Stimulated activated CD4-positive, alpha-beta T cell treated with anti-CD3 and anti-CD28 coated beads, Interleukin-1b, Interleukin-23, amount 100 ng/mL, for 4 hours (primary cell): ENCODE results near the gene HSD11B1L.

Experiments
- DNase-seq, 2 donors: peaks; one replicate each; pipeline ENCODE4 v3.0.0-alpha.2; 2020; ENCODE audit warnings: low read depth in 2 of 2

Gene HSD11B1L, protein sequence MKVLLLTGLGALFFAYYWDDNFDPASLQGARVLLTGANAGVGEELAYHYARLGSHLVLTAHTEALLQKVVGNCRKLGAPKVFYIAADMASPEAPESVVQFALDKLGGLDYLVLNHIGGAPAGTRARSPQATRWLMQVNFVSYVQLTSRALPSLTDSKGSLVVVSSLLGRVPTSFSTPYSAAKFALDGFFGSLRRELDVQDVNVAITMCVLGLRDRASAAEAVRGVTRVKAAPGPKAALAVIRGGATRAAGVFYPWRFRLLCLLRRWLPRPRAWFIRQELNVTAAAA

DNA sequence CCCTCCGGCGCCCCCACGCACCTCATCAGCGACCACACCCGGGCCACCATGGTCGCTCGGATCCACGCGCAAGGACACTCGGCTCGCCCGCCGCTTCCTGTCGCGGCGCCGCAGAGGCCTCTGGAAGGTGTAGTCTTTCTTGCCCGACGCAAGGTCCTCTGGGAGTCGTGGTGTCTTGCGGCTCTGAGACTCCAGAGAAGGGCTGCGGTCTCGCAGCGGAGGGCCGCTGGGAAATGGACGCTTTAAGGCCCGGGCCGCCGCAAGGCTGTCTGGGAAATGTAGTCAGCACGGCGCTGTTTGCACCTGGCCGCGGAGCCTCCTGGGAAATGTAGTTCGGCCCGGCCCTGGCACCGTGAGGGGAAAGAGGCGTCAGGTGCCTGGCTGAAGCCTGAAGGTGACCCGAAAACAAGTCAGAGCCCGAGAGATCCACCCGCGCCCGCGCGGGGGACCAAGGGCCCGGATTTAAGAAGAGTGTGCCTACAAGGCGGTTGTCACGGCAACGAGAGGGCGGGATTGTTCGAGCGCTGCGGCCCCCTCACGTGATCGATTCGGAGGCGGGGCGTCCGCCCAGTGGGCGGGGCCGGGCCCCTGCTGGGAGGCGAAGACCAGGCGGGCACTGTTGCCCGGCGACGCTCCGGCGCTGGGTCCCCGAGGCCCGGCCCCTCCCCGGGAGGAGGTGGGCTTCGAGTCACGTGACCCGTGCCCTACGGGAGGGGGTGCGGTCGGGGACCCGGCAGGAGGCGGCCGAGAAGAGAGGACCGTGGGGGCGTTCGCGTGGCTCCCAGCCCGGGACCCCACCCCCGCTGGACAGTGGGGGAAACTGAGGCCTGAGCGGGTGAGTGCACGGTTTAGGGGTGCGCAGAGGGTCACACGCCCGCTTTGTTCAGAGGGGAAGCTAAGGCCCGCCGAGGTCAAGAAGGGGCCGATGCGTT is at the start of gene HSD11B1L, which contains the start of gene MICOS13:
Gene HSD11B1L, plus strand, starts transcription at position 591 of the 932 bp plus-strand sequence. CDS start 3,806 bp downstream, outside the sequence.
Gene MICOS13, minus strand, starts transcription at position 80 of the 932 bp plus-strand sequence. Its CDS starts 30 bp downstream, at position 50.
- DNase-seq, result peak; percentile 94 to 98

DNA sequence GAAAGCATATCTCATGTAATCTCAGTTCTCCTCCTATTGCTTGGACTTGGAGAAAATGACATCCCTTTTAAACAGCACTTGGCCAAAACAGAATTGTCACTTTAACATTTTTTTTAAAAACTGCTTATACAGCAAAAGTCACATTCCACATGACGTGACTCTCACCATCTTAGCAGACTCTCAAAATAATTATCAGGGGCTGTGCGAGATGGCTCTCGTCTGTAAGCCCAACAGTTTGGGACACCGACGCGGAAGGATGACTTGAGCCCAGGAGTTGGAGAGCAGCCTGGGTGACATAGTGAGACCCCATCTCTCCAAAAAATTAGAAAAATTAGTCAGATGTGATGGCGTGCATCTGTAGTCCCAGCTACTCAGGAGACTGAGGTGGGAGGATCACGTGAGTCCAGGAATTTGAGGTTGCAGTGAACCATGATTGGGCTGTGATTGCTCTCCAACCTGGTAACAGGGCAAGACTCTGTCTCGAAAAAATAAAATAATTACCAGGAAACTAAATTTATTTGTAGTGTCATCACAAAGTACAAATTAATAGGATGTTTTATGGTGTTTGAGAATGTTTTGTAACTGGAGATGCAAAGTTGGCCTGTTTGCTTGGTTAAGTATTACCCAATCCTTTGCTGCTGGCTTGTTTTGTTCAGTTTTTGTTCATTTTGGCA is 49.1 kb upstream of the HSD11B1L start:
- no peak for DNase-seq

DNA sequence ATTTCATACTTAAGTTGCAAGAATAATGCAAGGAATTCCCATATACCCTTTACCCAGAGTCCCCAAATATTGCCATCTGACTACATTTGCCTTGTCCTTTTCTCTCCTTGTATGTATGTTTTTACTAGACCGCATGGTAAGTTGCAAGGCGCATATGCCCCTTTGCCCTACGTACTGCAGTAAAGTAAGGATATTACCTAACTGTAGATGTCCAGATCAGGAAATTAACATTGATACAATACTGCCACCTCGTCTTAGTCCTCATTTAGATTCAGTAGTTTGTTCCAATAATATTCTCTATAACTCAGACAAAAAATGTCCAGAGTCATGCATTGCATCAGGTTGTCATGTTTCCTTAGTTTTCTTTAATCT is 48.6 kb upstream of the HSD11B1L start:
- no peak for DNase-seq

DNA sequence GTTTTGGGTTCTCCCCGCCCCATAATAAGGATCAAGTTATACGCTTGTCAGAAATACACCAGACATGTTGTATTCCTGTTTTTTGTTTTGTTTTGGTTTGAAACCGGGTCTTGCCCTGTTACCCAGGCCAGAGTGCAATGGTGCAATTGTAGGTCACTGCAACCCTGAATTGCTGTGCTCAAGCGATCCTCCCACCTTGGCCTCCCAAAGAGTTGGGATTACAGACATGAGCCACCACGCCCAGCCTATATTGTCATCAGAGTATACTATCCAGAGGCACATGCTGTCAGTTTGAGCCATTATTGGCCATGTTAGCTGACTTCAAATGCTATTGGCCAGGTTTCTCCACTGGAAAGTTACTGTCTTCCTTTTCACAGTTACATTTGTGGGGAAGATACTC is 48.2 kb upstream of the HSD11B1L start:
- no peak for DNase-seq

DNA sequence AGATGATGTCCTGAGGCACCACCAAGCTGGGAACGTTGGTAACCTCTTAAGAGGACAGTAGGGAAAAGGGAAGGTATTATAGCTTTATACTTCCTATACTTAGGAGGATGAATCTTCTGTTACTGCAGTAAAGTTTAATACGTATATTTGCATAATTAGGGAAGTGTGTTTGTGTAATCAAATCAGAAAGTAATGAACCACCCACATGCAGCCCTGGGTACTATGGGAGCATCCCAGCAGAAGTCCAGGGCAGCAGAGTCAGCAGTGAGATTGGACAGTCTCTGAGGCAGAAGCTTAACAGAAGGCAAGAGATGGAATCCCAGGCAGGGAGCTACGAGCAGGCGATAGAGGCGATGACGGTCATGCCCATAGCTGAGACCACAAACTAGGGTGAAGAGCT is 45.4 kb upstream of the HSD11B1L start:
- no peak for DNase-seq

DNA sequence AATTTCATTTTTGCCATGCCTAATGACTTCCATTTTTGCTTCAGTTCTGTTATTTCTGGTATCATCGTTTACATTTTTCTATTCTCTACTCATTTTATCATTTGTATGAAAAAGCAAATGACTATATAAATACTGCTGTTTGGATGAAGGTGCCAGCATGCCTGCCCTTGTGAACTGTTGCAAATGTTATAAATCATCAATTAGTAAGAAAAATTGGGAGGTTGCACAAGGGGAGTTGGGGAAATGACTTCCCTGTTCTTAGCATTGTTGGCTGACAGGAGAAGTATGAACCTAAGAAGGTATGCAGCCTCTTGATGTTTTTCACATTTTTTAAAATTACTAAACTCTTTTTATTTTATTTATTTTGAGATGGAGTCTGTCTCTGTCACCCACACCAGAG is 42.9 kb upstream of the HSD11B1L start:
- no peak for DNase-seq

DNA sequence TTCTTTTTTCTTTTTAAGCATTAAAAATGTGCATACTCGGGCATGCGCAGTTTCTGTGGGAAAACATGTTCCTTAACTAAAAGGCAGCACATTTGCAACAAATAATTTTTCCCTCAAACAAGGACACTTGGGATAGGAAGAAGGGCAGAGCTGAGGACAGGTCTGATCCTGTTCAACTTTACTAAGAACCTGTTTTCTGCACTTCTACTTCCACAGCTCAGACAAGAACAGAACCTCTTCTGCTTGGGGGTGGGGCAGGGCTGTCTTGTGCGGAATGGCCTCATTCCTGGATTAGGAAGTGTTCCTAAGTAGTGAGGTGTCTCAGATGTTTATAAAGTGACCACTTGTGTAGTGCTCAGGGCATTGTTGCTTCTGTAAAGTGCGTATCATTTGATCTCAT is 39.7 kb upstream of the HSD11B1L start:
- no peak for DNase-seq

DNA sequence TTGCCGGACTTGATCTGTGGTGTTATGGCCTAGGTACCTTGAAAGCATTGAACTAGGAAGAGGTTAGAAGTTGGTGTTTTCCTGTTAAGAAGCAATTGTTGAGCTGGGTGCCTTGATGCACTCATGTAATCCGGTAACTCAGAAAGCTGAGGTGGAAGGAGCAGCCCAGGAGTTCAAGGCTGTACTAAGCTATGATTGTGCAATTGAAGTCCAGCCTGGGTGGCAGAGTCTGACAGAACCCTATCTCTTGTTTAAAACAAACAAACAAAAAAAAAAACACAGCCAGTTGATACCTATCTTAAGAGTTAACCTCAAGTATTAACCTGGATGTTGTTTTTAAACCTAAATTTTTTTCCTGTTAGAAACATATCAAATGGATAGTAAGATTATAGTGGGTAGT is 38.6 kb upstream of the HSD11B1L start:
- DNase-seq, result no peak

DNA sequence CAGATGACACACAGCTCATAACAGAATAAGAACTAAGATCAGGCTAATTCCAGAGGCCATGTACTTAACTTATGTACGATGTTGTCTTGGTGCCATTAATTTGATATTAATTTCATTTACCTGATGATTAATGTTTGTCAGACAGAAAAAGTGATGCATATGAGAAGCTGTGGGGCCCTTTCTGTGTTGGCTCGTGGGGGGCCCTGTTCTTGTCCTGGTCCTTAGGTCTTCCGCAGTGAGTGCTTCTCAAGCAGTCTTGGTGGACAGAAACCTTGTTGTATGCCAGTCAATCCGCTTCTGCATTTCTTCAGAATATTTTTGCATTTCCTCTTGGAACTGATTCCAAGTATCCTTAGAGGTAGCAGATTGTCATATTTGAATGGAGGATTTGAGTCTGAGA is 37.8 kb upstream of the HSD11B1L start:
- DNase-seq, result no peak

DNA sequence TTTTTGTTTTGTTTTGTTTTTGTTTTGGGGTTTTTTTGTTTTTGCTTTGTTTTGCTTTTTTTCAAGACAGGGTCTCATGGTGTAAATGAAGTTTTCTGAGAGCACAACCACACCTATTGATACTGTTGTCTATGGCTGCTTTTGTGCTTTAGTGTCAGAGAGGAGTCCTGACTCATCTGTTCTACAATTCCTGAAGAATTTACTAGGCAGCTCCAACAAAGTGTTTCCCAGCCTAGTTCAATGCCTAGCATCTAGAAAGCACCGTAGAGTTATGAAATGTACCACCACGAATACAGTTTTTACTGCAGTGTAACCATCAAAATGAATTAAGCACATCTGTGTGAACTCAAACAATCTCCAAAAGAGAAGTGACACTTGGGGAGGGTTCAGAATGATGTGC is 36.8 kb upstream of the HSD11B1L start:
- no peak for DNase-seq

DNA sequence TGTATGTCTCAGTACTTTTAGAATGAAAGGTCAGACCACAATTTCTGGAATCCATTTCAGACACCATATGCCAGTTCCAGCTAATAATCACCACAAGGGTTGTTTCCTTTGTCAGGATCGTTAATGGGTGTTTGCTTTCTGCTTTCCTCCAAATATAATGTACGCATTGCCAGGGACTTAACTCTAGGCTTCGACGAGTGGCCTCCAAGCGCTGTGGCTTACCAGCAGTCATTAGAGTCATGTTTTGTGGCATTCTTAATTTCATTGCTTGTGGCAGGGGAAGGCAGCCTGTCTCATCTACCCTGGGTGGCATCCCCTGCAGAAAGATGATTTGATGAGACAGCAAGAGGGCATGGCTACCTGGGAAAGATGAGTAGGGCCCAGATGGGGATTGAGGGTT is 35.4 kb upstream of the HSD11B1L start:
- no peak for DNase-seq

DNA sequence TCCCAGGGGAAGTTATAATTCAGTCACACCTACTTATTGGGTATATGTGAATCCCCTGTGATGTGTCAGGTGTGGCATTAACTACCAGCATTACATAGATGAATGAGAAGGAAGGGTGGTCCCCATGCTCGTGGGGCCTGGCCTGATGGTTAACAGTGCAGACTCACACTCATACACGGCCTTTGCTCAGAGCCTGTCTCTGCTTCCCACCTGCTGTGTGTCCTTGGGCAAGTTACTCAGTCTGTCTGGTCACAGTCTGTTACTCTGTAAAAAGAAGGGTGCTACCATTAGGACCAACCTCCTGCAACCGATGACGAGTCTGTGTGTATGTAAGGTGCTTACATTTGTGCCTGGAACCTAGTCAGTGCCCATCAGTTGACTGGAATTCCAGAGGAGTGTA is 34.1 kb upstream of the HSD11B1L start:
- DNase-seq, result no peak

DNA sequence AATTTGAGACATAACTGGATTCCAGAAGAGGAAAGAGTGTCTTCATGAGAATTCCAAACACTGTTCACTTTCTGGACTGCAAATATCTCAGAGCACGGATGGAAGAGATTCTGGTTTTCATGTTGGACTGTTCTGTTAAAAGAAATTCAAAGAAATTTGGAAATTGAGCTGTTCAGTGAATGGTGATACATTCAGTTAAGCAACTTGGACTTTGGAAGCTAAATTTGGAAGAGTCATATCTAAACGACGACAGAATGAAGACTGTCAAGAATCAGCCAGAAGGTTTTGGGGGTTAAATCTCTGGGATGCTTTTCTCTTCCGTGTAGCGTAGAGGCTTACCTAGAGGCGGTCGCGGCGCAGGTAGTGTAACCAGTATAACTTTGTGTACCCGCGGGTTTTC is 32.4 kb upstream of the HSD11B1L start:
- DNase-seq, result no peak

DNA sequence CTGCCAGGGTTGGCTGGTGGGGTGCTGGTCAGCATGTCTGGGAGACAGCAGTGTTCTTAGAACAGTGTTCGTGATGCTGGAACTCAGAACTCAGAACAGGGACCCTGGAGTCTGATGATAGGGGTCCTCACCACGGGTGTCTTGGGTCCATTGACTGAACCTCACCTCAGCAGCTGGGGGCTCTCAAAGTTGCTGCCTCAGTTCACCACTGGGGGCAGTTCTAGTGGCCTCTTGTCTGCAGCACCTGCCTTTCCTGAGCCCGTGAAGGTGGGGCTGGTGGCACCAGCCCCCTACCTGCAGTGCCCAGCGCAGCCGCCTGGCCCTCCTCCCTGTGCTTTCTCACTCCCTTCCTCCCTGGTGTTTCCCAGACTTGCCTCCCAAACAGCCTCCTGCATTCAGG is 29.5 kb upstream of the HSD11B1L start:
- no peak for DNase-seq

DNA sequence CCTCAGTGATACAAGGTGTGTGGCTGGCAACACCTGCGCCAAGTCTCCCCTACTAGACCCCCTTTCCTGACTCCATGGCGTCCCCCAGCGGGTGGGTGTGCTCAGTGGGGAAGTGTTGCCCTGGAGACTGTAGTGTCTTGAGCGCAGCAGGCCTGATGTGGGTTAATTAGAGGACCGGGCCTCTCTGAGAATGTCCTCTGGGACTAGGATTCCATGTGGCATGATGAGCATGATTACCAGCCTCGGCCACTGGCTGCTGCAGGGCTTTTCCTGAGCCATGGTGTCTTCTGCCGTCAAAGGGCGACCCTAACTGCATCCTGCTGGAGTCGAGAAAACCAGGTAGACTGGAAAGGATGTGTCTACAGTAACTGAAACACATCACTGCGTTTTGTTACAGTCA is 28.6 kb upstream of the HSD11B1L start:
- no peak for DNase-seq

DNA sequence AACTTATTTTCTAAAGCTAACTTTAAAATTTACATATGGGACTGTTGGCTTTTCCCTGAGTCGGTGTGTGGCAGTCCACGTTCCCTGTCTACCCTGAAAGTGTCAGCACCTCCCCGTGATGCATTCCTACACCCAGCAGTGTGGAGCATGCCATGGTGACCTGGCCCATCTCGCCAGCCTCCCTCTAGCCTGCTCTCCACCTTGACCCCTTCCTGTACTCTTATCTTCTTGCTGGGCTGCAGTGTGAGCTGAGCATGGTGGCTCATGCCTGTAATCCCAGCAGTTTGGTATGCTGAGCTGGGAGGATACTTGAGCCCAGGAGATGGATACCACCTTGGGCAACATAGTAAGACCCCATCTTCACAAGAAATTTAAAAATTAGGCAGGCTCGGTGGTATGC is 25.9 kb upstream of the HSD11B1L start:
- DNase-seq, result no peak

DNA sequence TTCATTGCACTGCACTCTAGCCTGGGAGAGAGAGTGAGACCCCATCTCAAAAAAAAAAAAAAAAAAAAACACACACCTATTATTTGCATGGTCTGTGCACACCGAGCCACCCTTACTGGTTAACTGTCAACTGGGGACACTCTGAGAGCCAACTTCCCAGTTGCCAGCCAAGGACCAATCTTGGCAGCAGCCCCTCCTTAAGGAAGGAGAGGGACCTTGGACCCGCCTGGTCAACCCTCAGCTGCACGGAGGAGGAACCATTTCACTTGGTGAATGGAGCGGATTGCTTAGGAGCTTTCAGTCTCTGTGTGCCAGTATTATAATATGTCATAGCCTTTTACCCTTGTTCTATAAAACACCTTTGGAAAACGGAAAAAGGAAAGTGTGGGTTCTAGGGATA is 25.4 kb upstream of the HSD11B1L start:
- DNase-seq, result no peak

DNA sequence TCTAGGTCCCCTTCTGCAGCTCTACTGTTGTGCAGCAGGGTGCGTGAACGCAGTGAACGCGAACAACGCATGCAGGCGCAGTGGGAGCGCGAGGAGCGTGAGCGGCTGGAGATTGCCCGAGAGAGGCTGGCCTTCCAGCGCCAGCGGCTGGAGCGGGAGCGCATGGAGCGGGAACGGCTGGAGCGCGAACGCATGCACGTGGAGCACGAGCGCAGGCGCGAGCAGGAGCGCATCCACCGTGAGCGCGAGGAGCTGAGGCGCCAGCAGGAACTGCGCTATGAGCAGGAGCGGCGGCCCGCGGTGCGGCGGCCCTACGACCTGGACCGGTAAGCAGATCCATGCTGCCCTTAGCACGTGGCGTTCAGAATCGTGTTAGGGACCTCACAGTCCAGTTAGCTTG is 19.3 kb upstream of the HSD11B1L start:
- no peak for DNase-seq

DNA sequence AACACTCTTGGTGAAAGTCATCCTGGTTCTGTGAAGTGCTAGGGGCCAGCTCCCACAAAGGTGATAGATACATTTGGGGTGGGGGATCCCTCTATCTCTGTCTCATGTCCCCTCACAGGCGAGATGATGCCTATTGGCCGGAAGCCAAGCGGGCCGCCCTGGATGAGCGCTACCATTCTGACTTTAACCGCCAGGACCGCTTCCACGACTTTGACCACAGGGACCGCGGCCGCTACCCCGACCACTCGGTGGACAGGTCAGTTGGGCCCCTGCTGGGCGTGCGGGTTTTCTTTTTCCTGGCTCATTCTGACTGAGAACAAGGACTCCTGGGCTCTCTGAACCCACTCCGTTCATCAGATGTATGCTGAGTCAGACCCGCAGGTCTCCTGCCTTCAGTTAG is 16.9 kb upstream of the HSD11B1L start:
- no peak for DNase-seq

DNA sequence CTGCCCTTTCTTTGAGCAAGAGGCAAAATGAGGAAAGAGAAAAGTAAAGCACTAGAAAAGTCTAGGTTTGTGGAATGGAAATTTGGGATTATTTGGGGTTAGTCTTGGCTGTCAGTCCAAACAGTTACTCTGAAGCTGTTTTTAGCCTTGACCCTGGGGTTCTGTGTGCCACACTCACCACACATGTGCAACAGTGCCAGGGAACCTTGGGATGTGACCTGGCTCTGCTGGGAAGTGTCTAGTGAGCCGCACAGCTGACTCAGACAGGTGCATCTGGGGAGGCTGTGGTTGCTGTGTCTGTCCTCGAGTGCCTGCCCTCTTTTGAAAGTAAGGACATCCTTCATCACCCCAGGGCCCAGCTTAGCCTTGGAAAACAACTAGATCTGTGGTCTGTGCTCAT is 16.3 kb upstream of the HSD11B1L start:
- no peak for DNase-seq

DNA sequence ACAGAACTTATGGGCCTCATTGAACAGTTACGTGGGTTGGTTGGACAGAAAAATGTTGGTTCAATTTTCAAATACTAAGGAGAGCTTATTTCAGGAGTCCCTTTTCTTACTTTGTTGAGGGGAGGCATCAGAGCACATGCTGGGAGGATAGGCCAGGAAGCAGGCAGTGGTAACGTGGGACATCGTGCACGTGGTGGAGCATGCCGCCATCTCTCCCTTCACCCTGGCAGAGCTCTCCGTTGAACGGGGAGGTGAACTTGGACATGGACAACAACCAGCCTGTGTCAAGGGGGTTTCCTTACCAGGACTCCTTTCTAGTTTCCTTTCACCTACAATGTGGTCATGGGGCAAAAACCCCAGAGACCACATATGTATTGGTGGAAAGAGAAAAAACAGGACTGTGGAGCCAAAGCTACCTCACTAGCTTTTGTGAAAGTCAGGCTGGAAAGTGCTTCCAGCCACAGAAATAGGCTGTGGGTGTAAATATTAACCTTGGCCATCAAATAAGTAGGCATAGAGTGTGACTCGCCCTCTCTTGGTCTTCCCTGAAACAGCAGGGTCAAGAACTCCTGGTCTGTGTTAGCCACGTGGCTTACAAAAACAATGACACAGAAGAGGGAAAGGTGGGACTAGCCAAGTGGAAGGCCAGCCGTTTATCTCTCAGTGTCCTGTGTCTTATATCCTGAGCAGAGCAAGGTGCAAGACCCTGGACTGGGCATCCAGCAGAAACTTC is 14.9 kb upstream of the HSD11B1L start:
- DNase-seq, result no peak
